HCT116 (cell line): ENCODE measurements around the gene ADGRA3. TPM values are rescaled to one million over a fixed set of nuclear protein-coding genes. Genes with fewer than 3 reads are reported as not detected.

Experiments
- ATAC-seq: fragments of 200-7000 bp; cut with Tn5 transposase; 2 replicates; pipeline ENCODE4 v1.9.1; 2020; ENCODE audit warnings: mild to moderate bottlenecking, moderate library complexity
- BruUV-seq: library from RNA; stranded (reverse); fragments of 400-500 nt; replicated peaks from 2 replicates; lab custom pipeline; 2021; lab: Mats Ljungman, UMichigan
- CTCF ChIA-PET: fragments of 300-600 bp; sonication (Branson Sonifier 250); formaldehyde crosslinking; loops from one replicate; lab custom pipeline; 2021; ENCODE audit warnings: antibody characterized with exemption; lab: Charles Lee
- POLR2A ChIA-PET: fragments of 300-600, 350-600 bp; sonication (Branson Sonifier 250); formaldehyde crosslinking; loops from one replicate; lab custom pipeline; 2021; ENCODE audit warnings: antibody characterized with exemption; lab: Charles Lee
- RAD21 ChIA-PET, 2 experiments: fragments of 300-600 bp; sonication (Branson Sonifier 250); formaldehyde crosslinking; loops; one replicate each; lab custom pipeline; 2023; ENCODE audit warnings: low total read pairs in 2 of 2; ENCODE audit not compliant: uncharacterized antibody in 2 of 2, unreplicated experiment in 2 of 2, low non-redundant PET in 1 of 2; lab: Charles Lee
- DNase-seq: peaks from one replicate; pipeline ENCODE4 v3.0.0-alpha.2; 2010; ENCODE audit warnings: low read depth, low spot score
- H2AFZ ChIP-seq: fragments of 200-600 bp; shearing (Covaris generic), sonication (generic); 2 replicates; pipeline ENCODE4 v1.6.1; 2017; ENCODE audit warnings: low read depth, mixed run types, mixed read lengths, antibody characterized with exemption, low read length; ENCODE audit not compliant: poor library complexity, severe bottlenecking
- H3K27ac ChIP-seq: 2 replicates; pipeline ENCODE4 v1.5.1; 2012; ENCODE audit warnings: low read depth, low read length
- H3K27me3 ChIP-seq: fragments of 200-600 bp; sonication (generic); 2 replicates; pipeline ENCODE4 v1.6.1; 2016; ENCODE audit warnings: mixed run types, low read length, mixed read lengths; ENCODE audit not compliant: insufficient read depth
- H3K36me3 ChIP-seq, 2 experiments: fragments of 200-500 bp in 1 of 2; fragments of 200-600 bp in 1 of 2; sonication (Bioruptor generic) in 1 of 2; sonication (generic) in 1 of 2; 2 replicates each; pipeline versions ENCODE4 v1.5.1 to v1.6.1; 2014 to 2016; ENCODE audit warnings: low read length in 2 of 2, inconsistent platforms in 1 of 2, mixed read lengths in 1 of 2, mixed run types in 1 of 2; ENCODE audit not compliant: insufficient read depth in 2 of 2, control insufficient read depth in 1 of 2
- H3K4me1 ChIP-seq, 2 experiments: fragments of 200-600 bp in 1 of 2; sonication (generic) in 1 of 2; 2 replicates each; pipeline versions ENCODE4 v1.5.1 to v1.6.1; 2012 to 2017; ENCODE audit warnings: low read length in 2 of 2, inconsistent platforms in 1 of 2, mild to moderate bottlenecking in 1 of 2, mixed read lengths in 1 of 2, mixed run types in 1 of 2, moderate library complexity in 1 of 2; ENCODE audit not compliant: insufficient read depth in 2 of 2, control insufficient read depth in 1 of 2
- H3K4me2 ChIP-seq: fragments of 200-600 bp; sonication (generic); 2 replicates; pipeline ENCODE4 v1.6.1; 2017; ENCODE audit warnings: mixed run types, low read length, mixed read lengths
- H3K4me3 ChIP-seq, 2 experiments: fragments of 200-600 bp in 1 of 2; sonication (generic) in 1 of 2; replicated peaks in 1 of 2; 2 replicates each; pipeline ENCODE4 v1.5.1; 2011 to 2016; ENCODE audit warnings: low read length in 2 of 2, control low read depth in 1 of 2, low read depth in 1 of 2, mild to moderate bottlenecking in 1 of 2, mixed read lengths in 1 of 2, mixed run types in 1 of 2
- H3K79me2 ChIP-seq: fragments of 200-600 bp; sonication (generic); 2 replicates; pipeline ENCODE4 v1.6.1; 2017; ENCODE audit warnings: mild to moderate bottlenecking, mixed run types, low read length, moderate library complexity, mixed read lengths; ENCODE audit not compliant: insufficient read depth
- H3K9ac ChIP-seq: fragments of 200-600 bp; sonication (generic); 2 replicates; pipeline ENCODE4 v1.6.1; 2016; ENCODE audit warnings: low read length, mixed read lengths
- H3K9me2 ChIP-seq: fragments of 200-600 bp; sonication (generic), shearing (Covaris generic); 2 replicates; pipeline ENCODE4 v1.6.1; 2017; ENCODE audit warnings: mixed run types, mild to moderate bottlenecking, moderate library complexity; ENCODE audit not compliant: insufficient read depth
- H3K9me3 ChIP-seq, 2 experiments: fragments of 200-500 bp in 1 of 2; fragments of 200-600 bp in 1 of 2; sonication (Bioruptor generic) in 1 of 2; sonication (generic) in 1 of 2; 2 replicates each; pipeline ENCODE4 v1.6.1; 2014 to 2017; ENCODE audit warnings: low read length in 2 of 2, mixed read lengths in 2 of 2, inconsistent platforms in 1 of 2, low read depth in 1 of 2, mild to moderate bottlenecking in 1 of 2, mixed run types in 1 of 2, moderate library complexity in 1 of 2; ENCODE audit not compliant: control insufficient read depth in 1 of 2, insufficient read depth in 1 of 2
- H4K20me1 ChIP-seq: fragments of 200-600 bp; sonication (generic), shearing (Covaris generic); 2 replicates; pipeline ENCODE4 v1.6.1; 2017; ENCODE audit warnings: mixed run types, mild to moderate bottlenecking, moderate library complexity; ENCODE audit not compliant: insufficient read depth
- ATF3 ChIP-seq: IDR thresholded peaks from 2 replicates; pipeline ENCODE4 v1.6.1; 2012
- CBX3 ChIP-seq: IDR thresholded peaks from 2 replicates; pipeline ENCODE4 v1.6.1; 2012; ENCODE audit warnings: low read depth
- ELF1 ChIP-seq: IDR thresholded peaks from 2 replicates; pipeline ENCODE4 v1.6.1; 2012; ENCODE audit warnings: low read depth, borderline replicate concordance
- EZH2phosphoT487 ChIP-seq: fragments of 200-600 bp; IDR thresholded peaks from 2 replicates; pipeline ENCODE4 v1.6.1; 2018; ENCODE audit warnings: antibody characterized with exemption, borderline replicate concordance
- JUND ChIP-seq: IDR thresholded peaks from 2 replicates; pipeline ENCODE4 v1.6.1; 2012
- POLR2A ChIP-seq: IDR thresholded peaks from 2 replicates; pipeline ENCODE4 v1.7.0; 2011; ENCODE audit warnings: borderline replicate concordance; ENCODE audit not compliant: insufficient read depth, insufficient read length; ENCODE audit errors: extremely low read depth
- POLR2AphosphoS5 ChIP-seq: IDR thresholded peaks from 2 replicates; pipeline ENCODE4 v1.6.1; 2011; ENCODE audit warnings: mild to moderate bottlenecking, low read depth, low read length, moderate library complexity
- RAD21 ChIP-seq: IDR thresholded peaks from 2 replicates; pipeline ENCODE4 v1.6.1; 2012; ENCODE audit warnings: low read depth, mild to moderate bottlenecking
- REST ChIP-seq: IDR thresholded peaks from 2 replicates; pipeline ENCODE4 v1.6.1; 2012; ENCODE audit warnings: low read depth
- SIN3A ChIP-seq: IDR thresholded peaks from 2 replicates; pipeline ENCODE4 v1.6.1; 2012; ENCODE audit warnings: low read depth
- SRF ChIP-seq: IDR thresholded peaks from 2 replicates; pipeline ENCODE4 v1.6.1; 2012; ENCODE audit warnings: low read depth
- YY1 ChIP-seq: IDR thresholded peaks from 2 replicates; pipeline ENCODE4 v1.6.1; 2011; ENCODE audit warnings: low read length, low read depth, moderate library complexity, mild to moderate bottlenecking; ENCODE audit not compliant: insufficient replicate concordance; ENCODE audit errors: extremely low read depth
- ZBTB33 ChIP-seq: IDR thresholded peaks from 2 replicates; pipeline ENCODE4 v1.6.1; 2011; ENCODE audit warnings: mild to moderate bottlenecking, low read length, moderate library complexity; ENCODE audit not compliant: insufficient replicate concordance; ENCODE audit errors: extremely low read depth
- ZFX ChIP-seq: fragments of 450-650 bp; IDR thresholded peaks from 2 replicates; pipeline ENCODE4 v1.6.1; 2017
- ZNF274 ChIP-seq: fragments of 200-500 bp; sonication (Bioruptor generic); IDR thresholded peaks from 2 replicates; pipeline ENCODE4 v1.6.1; 2014; ENCODE audit warnings: mild to moderate bottlenecking, low read depth, low read length, inconsistent platforms
- intact Hi-C: fragments of 100-400 bp; cut with micrococcal nuclease; formaldehyde crosslinking; loops from 2 replicates; pipeline ENCODE4 v1.10.0; 2022
- total RNA-seq: library from RNA; stranded (reverse); gene quantifications from one replicate; pipeline ENCODE4 v1.2.1, GENCODE V29; 2021; ENCODE audit not compliant: unreplicated experiment

Gene ADGRA3
- total RNA-seq, 1 experiment from 2014 or later: 43.0 TPM

GRCh38 chr4:22407361-22407760, 108.5 kb downstream of the ADGRA3 start:
- BruUV-seq: no TSS peak
- intact Hi-C loops: no loop called here
- POLR2A ChIA-PET: no interaction called here
- no peak overlapping the region for H3K9ac ChIP-seq
- H3K36me3 ChIP-seq: no peaks in the 10 kb centered on the region
- DNase-seq (no peak), ATAC-seq (no peak)
- CTCF ChIA-PET: interaction anchor here (1.2 kb wide), 1 partner anchor 200 kb away, joined by 3 read pairs; no protein-coding TSS in a partner anchor
- no peaks in the 10 kb centered on the region for H3K9me2 ChIP-seq
- RAD21 ChIA-PET: no interaction called here
- H4K20me1 ChIP-seq: peaks cover 8% of the 10 kb centered on the region; the same call in 1 of the 2 replicates
- no peaks in the 10 kb centered on the region for H3K79me2 ChIP-seq
- H3K4me1 ChIP-seq: no peaks in the 10 kb centered on the region
- no peak overlapping the region for H2AFZ ChIP-seq
- H3K9me3 ChIP-seq: no peaks in the 10 kb centered on the region
- TF ChIP-seq ZFX (no peak), JUND (no peak), REST (no peak), POLR2A (no peak), POLR2AphosphoS5 (no peak), ZBTB33 (no peak), EZH2phosphoT487 (no peak), RAD21 (no peak), SRF (no peak), CBX3 (no peak), ELF1 (no peak), ATF3 (no peak), SIN3A (no peak), ZNF274 (no peak), YY1 (no peak)
- no peak overlapping the region for H3K27ac ChIP-seq
- no peaks in the 10 kb centered on the region for H3K27me3 ChIP-seq
- H3K4me3 ChIP-seq: no peak overlapping the region
- no peak overlapping the region for H3K4me2 ChIP-seq
